GM19452 (cell line): ENCODE results near the gene CSPG4.
"Not testable (repeated sequence)": the region's sequence is repeated elsewhere in the genome, so short reads cannot be mapped to it uniquely, and the experiment has no call there.

ENCODE experiments used
- ATAC-seq: cut with Tn5 transposase; IDR thresholded peaks from one replicate; pipeline ENCODE4 v1.9.1; 2021; ENCODE audit not compliant: unreplicated experiment

CSPG4 gene

GRCh38 chr15:75705375-75705774 lies 7.3 kb downstream of the CSPG4 start:
- ATAC-seq = not testable (repeated sequence)

- no peak for ATAC-seq
These were observed 8.0 kb downstream of the CSPG4 start for GRCh38 chr15:75704618-75705017.

- no peak for ATAC-seq
These were observed 8.4 kb downstream of the CSPG4 start for GRCh38 chr15:75704263-75704615.

GRCh38 chr15:75703440-75704262 lies 9.0 kb downstream of the CSPG4 start:
- ATAC-seq = not testable (repeated sequence)

GRCh38 chr15:75702436-75702835 lies 10.2 kb downstream of the CSPG4 start:
- ATAC-seq = no peak

DNA sequence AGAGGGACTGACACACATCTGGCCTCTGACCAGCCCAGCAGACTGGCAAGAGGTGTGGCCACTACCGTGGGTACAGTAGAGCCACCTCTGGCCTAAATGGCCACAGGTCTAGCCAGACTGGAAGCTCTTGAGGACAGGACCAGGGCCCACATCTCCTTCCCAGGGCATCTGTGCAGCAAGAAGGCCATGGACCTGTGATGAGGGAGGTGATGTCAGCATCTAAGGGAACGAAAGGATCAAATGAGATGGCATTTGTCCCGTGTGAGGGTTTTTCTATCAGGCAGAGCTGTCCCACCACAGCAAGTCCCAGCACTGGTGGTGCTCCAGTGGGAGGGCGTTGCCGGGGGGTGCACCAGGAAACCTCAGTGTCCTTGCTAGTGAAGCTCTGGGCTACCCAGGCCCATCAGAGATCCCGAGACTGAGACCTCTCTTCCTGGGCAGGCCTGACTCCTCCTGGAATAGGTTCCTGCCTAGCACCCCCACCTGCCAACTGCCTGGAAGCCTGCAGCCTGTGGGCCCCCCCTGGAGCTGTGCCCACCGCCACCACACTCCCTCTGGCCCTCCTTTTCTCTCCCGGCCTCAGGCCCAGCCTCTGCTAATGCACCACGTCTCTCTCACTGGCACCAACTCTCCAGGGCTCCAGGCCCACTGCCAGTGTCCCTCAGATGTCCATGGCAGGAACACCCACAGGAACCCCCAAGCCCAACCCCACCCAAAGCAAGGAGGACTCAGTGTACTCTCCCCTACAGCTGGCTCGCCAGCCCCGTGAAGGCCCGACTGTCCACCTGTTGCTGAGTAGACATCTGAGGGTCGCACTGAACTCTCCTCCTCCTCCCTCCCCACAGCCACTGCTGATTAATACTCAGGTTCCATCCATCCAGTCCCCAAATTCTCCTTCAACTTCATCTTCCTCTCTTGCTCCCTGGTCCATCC lies 11.3 kb downstream of the CSPG4 start:
- ATAC-seq = not testable (repeated sequence)

DNA sequence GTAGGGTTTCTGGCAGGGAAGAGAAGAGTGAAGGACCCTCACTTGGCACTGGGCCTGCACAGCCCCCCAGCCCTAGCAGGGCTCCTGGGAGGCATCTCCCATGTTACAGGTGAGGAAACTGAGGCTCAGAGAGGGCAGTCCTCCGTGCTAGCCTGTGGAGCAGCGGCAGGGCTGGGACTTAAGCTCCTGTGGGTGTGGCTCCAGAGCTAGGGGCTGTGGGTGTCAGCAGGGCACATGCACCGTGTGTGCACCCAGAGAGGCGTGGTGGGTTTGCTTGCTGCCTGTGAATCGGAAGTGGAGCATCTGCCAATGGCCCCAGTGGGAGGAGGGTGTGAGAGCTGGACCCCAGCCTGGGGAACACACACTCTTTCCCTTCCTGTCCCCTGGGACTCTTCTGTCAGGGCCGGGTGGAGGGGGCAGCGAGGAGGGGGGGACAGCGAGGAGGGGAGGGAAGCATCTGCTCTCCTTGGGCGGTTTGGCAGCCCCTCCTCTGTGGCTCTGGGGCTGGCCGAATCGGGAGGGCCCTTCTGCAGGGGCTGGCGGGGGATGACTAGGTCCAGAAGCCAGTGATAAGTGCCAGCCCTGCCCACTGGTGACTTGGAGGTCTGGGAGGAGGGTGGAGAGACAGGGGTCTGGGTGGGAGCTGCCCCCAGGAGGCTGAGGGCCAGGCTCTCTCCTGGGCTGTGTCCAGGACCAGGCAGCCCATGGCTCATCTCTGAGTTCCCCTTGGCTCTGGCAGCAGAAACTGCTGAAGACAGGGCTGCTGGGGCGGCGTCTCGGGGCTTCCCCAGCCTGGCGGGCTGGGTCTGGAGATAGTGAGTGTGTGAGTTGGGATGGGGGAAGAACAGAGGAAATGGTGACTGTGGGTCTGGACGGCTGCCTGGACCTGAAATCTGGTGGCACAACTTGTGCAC lies 12.4 kb downstream of the CSPG4 start:
- ATAC-seq = peak; percentile 62

- not testable (repeated sequence) for ATAC-seq
These were observed 13.1 kb downstream of the CSPG4 start for GRCh38 chr15:75699517-75699916.

DNA sequence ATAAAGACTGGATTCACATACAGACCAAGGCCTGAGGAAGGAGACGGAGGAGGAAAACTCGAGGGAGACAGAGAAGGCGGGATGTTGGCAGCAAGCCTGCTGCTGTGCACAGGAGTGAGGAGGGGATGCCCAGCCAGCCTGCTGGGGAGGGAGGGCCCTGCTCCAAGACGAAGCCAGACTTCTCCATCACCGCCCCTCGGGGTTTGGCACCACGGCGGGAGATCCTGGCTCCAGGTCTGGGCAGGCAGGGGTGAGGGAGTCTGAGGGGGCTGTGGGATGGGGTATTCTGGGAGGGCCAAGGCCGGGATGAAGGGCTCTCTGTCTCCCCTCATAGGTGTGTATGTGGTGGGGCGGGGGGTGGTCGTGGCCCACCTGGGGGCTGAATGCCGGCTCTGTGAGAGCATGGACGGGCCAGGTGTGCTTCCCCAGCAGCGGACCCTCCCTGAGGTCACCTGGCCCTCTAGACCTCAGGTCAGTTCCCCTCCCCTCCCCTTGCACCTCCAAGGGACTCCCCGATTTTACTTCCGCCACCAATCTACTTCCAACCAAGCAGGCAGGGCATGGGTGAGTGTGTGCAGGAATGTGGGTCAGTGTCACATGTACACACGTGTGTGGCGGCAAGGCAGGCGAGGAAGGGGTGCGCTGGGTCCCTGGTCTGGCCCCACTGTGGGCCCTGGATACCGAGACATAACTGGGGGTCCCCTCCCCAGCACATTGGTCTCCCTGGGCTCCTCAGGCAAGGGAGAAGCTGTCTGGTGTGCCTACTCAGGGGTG lies 14.5 kb downstream of the CSPG4 start:
- ATAC-seq = not testable (repeated sequence)

GRCh38 chr15:75697523-75697922 lies 15.1 kb downstream of the CSPG4 start:
- no peak for ATAC-seq

DNA sequence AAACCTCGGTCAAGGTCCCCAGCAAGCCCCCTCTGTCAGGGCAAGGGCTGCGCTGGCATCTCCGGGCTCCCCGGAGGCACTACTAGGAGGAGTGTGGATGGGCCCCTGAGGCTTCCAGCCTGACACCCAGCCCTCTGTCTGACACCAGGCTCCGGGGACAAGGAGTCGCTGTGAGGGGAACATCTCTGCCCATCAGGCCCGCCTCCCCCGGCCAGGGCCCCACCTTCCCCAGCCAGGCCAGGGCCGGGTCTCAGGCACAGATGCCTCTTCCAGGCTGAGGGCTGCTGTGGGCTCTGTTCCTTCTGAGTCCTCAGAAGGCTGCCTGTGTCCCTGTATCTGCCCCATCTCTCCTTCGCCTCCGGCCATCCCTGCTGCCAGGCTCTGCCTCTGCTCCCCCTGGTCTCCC lies 15.8 kb downstream of the CSPG4 start:
- ATAC-seq = no peak

- ATAC-seq = no peak
These were observed 16.3 kb downstream of the CSPG4 start for GRCh38 chr15:75696311-75696720.

DNA sequence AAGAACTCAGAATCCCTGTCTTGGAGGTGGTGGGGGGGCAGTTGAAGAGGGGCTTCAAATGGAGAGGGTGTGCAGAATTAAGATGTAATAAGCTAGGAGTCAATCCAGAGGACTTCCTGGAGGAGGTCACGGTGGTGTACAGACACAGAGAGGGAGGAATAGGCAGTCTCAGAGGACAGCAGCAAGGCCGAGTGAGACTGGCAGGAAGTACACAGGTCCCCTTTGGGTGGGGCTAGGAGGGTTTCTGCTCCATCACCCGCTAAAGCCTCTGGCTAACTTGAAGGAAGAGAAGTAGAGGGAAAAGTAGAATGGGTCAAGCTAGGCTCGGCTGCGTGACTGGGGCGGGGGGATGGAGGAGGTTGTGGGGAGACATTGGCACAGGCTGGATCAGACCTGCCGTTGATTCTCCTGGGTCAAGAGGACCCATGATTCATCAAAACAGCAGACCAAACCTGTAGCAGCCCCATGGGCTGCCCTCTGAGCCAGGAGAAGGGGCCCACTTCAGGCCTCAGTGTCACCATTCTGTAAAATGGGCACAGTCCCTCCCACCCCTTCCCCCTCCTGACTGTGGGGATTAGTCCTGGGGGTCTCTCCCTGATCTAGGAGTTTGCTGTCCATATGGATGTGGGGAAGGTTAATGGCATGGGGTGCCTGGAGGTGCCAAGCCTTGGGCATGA lies 16.9 kb downstream of the CSPG4 start:
- no peak for ATAC-seq

DNA sequence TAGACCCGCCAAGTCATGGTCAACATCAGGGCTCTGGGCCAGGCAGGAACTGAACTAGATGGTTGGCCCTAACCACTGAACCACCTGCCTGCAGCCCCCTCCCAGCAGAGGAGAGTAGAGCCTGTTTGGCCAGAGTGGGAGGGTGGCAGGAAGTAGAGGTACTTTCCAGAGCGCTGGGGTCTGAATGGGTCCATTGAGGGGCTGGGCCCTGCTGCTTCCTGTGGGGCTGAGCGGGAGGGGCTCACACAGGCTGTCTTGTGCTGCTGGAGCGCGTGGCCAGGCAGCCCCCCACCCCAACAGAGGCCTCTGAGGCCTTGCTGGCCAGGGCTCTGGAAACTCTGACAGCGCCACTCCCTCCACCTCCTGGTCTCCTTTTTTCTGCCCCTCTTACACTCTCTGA lies 17.4 kb downstream of the CSPG4 start:
- no peak for ATAC-seq

DNA sequence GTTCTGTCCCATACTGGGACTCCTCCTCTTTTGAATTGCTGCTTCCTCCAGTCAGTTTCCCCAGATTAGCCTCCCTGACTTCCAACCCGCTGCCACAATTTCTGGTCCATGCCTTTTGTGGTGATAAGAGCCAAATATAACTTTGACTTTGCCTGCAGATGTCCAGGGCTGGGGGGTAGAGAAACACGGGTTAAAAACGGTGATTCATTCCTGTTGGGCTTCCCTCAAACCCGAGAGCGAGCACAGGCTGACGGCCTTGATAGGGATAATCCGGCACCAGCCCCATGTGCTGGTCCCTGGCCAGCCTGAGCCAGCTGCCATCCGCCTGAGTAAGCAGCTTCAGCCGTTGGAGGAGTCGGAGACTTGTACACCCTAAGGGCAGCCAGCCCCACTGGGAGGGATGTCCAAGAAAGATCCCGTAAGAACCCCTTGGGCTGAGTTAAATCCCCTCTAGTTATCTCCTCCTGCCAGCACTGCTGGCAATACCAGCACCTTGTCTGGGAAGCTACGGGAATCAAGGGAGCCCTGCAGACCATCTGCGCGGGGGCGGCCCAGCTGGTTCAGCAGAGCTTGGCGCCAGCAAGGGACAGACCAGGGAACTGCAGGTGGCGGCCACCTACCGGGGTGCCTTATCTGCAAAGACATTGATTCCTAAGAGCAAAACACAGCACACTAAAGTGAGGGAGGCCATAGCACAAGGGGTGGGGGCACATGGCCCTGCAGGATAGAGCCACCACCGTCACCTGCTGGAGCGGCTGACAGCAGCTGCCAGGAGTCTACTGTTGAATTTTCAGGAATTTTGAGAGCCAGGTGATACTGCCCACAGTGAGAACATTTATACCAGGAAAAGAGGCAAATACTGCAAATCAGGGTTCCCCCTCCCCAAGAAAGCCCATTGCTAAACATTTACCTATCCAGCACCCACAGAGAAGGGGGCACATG lies 18.1 kb downstream of the CSPG4 start:
- no peak for ATAC-seq

DNA sequence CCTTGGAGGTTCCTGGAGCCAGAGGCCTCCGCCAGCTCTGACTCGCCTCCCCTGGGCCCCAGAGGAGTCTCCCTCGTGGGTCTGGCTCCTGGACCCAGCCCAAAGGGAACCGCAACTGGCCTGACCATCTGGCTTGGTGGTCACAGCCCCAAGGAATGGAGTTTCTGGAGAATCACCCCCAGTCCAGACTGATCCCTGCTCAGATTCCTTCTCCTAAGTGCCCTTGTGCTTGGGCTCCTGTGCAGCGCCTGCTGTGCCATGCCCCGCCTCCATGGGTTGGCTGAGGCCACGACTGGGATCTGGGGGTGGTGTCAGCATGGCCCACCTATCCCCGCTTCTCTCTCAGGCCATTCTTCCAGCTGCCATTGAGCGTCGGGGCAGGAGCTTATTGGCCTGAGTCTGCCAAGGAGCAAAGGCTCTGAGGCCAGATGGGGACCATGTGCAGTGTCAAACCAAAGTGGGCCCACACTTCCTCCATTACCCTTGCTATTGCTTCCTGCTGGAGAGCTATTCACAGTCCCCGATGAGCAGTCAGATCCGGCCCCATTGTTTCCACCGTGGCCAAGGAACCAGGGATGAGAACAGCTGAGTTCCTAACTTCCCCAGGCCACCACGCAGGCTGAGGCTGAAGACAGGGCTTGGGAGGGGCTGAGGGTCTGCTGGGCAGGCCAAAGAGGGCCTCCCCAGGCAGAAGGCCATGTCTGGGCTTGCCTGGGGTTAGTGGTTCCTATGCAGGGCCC lies 19.0 kb downstream of the CSPG4 start:
- no peak for ATAC-seq

DNA sequence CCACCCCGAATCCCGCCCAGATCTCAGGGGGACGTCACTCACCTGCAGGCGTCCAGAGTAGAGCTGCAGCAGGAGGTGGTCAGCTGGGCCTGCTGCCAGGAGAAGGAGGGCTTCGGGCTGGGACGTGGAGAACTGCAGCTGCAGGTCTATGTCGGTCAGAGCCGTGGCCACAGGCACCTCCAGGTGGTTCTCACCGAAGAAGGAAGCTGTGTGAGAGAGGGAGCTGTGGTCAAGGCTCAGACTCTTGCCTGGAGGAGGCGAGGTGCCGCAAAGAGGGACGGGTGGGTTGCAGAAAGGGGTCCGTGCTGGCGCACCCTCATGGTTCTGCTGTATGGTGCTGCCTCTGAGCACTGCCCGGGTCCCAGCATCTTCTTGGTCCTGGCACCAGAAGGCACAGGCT lies 19.6 kb downstream of the CSPG4 start:
- not testable (repeated sequence) for ATAC-seq

DNA sequence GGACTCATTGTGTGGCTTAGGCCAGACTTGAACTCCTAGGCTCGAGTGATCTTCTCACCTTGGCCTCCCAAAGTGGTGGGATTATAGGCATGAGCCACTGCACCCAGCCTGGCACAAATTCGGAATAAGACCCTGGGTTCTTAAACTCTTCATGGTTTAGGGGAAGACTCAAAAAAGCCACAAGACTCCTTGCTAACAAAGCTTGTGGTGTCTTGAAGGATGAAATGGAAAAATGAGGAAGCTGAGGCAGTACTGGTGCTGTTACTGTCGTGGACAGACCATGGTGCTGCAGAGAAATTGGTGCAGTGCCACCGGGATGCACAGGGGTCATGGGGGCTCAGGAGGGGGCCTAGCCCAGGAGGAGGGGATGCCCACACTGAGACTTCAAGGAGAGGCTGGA lies 20.3 kb downstream of the CSPG4 start:
- ATAC-seq = not testable (repeated sequence)
